WTC11 (cell line): ENCODE results near the gene CELSR3.

Source experiments
- ETV6 ChIP-seq: sonication (generic); formaldehyde crosslinking; IDR thresholded peaks from 2 replicates; pipeline ENCODE4 v1.8.1; 2022; ENCODE audit warnings: mild to moderate bottlenecking, missing genetic modification reagents
- RELA ChIP-seq: sonication (generic); formaldehyde crosslinking; IDR thresholded peaks from 2 replicates; pipeline ENCODE4 v1.8.1; 2022; ENCODE audit warnings: missing genetic modification reagents, mild to moderate bottlenecking, borderline replicate concordance
- SP1 ChIP-seq: sonication (generic); formaldehyde crosslinking; conservative IDR thresholded peaks from 2 replicates; pipeline ENCODE4 v1.8.1; 2022; ENCODE audit warnings: missing genetic modification reagents
- TF ChIP-seq, protein P1 (sequence below): fragments of 200-600 bp; IDR thresholded peaks from 2 replicates; pipeline ENCODE4 v1.8.0; 2022; ENCODE audit warnings: antibody characterized with exemption
- TF ChIP-seq, protein P2 (sequence below): sonication (generic); formaldehyde crosslinking; IDR thresholded peaks from 2 replicates; pipeline ENCODE4 v1.8.1; 2023; ENCODE audit warnings: mild to moderate bottlenecking, missing genetic modification reagents, moderate library complexity

DNA sequence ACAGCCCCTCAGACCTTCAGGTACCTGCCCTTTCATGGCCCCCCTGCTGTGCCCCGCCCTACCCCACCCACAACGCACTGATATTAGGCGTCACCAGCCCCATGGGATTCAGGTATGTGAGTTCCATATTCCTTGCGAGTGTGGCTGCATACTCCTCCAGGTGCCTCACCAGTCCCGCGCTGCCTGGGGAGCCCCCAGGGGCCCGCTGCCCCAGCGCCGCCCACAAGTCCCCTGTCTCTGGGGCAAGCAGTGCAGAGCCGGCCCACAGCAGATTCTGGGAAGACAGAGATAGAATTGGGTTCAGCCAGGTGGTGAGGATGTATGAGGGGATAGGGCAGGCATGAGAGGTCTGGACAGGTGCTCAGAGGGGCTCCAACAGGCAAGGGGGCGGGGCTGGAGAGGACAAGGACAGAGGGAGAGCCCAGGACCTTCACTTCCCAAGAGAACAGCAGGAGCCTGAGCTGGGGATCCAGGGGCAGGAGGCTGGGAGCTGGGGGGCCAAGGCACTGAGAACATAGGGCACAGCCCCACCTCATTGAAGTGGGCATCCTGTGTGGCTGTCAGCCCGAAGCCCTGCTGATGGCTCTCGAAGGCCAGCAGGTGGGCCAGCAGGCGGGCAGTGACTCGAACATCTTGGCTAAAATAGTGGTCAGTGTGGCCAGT is 14.4 kb downstream of the CELSR3 start:
- TF ChIP-seq RELA (CRISPR knock-in tag) (no peak), ETV6 (no peak), SP1 (no peak)
- TF ChIP-seq, protein P1, sequence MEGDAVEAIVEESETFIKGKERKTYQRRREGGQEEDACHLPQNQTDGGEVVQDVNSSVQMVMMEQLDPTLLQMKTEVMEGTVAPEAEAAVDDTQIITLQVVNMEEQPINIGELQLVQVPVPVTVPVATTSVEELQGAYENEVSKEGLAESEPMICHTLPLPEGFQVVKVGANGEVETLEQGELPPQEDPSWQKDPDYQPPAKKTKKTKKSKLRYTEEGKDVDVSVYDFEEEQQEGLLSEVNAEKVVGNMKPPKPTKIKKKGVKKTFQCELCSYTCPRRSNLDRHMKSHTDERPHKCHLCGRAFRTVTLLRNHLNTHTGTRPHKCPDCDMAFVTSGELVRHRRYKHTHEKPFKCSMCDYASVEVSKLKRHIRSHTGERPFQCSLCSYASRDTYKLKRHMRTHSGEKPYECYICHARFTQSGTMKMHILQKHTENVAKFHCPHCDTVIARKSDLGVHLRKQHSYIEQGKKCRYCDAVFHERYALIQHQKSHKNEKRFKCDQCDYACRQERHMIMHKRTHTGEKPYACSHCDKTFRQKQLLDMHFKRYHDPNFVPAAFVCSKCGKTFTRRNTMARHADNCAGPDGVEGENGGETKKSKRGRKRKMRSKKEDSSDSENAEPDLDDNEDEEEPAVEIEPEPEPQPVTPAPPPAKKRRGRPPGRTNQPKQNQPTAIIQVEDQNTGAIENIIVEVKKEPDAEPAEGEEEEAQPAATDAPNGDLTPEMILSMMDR: no peak
- TF ChIP-seq, protein P2, sequence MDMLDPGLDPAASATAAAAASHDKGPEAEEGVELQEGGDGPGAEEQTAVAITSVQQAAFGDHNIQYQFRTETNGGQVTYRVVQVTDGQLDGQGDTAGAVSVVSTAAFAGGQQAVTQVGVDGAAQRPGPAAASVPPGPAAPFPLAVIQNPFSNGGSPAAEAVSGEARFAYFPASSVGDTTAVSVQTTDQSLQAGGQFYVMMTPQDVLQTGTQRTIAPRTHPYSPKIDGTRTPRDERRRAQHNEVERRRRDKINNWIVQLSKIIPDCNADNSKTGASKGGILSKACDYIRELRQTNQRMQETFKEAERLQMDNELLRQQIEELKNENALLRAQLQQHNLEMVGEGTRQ (CRISPR knock-in tag): no peak
